Activated CD8-positive, alpha-beta memory T cell treated with anti-CD3 and anti-CD28 coated beads, Interleukin-2, amount 50 U/mL, for 24 hours (primary cell): ENCODE results near the gene LTK.
"Not testable (repeated sequence)": the region's sequence is repeated elsewhere in the genome, so short reads cannot be mapped to it uniquely, and the experiment has no call there.

ENCODE experiments used
- DNase-seq: peaks from one replicate; pipeline ENCODE4 v3.0.0-alpha.2; 2020; ENCODE audit errors: extremely low read depth

LTK gene

DNA sequence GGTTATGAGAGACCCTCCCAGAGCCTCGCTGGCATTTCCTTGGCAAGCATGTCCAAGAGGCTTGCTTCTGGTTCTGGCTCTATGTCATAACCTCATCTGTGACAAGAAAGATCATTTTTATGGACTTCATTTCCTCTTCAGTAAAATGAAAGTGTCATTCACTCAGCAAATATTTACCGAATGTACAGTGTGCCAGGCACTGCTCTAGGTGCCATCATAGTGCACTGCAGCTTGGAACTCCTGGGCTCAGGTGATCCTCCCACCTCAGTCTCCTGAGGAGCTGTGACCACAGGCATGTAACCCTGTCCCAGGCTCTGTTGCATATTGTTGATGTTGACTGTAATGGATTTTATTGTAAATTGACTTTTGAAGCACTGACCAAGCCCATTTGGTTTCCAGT is 38.7 kb downstream of the LTK start:
- DNase-seq, result no peak

DNA sequence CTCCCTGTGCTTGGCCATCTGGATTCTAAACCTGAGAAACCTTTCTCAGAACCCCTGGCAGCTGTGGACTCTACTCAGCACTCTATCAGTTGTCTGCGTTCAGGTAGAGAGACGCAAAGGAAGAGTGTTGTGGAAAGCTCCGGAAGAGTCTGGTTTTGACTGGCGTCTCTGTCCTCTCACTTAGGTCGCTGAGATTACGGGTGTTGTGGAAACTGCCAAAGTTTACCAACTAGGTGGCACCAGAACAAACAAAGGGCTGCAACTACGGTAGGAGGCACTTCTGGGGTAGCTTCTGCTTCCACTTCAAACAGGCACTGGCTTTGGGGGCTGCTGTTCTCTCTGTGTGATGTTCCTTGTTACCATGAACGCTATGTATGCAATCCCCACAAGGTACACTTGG is 39.2 kb downstream of the LTK start:
- DNase-seq, result no peak

DNA sequence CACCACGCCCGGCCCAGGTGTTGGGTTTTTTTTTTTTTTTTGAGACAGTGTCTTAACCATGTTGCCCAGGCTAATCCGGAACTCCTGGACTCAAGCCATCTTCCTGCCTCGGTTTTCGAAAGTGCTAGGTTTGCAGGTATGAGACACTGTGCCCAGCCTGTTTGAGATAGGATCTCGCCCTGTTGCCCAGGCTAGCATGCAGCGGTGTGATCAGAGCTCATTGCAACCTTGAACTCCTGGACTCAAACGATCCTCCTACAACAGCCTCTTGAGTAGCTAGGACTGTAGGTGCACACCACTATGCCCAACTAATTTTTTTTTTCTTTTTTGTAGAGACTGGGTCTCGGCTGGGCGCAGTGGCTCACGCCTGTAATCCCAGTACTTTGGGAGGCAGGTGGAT is 40.2 kb downstream of the LTK start:
- no peak for DNase-seq

DNA sequence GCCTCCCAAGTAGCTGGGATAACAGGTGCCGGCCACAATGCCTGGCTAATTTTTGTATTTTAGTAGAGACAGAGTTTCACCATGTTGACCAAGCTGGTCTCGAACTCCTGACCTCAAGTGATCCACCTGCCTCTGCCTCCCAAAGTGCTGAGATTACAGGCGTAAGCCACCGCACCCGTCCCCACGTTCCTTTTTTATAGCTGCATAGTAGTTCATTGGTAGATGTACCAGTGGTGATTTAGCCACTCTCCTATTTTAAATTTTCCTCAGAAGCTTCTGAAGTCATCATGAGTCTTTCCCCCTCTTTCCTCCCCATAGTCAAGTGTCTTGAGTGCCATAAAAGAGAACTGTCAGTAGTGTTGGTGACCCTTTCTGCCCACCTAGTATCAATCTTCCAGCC is 44.0 kb downstream of the LTK start:
- DNase-seq, result not testable (repeated sequence)

DNA sequence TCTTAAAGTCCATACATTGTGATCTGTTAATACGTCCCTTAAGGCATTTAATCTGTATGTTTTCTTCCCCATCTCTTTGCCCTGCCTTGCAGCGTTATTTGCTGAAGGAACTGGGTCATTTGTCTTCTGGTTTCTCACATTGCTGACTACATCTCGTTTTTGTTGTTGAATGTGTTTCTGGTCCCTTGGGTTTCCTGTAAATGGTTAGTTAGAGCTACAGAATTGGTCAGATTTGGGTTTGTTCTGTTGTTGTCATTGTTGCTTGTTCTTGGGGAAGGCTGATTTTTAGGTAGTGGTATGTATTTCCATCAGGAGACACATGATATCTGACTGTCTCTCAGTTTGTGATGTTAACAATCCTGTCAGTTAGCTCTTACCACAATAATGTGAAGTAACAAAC is 46.9 kb downstream of the LTK start:
- DNase-seq, result no peak

DNA sequence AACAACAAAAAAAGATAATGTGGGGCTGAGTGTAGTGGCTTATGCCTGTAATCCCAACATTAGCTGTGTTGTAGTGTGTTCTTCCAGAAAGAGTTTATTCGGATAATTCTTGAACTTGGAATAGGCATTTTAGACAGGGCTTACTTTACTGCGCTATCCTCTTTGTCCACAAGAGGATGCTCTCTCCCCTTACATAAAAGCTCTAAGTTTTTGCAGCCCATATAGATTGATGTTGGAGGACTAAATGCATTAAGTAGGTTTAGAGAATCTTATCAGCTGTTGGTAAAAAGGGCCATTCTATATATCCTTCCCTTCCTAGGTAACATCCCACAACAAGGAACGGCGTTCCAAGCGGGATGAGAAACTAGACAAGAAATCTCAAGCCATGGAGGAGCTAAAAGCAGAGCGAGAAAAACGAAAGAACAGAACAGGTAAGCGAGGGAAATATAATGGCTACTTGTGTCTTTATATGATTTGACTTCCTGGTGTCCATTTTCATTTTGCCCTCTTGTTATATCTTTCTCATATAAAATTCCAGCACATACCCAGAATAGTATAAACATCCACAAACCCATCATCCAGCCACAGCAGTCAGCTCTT is 47.7 kb downstream of the LTK start:
- no peak for DNase-seq

DNA sequence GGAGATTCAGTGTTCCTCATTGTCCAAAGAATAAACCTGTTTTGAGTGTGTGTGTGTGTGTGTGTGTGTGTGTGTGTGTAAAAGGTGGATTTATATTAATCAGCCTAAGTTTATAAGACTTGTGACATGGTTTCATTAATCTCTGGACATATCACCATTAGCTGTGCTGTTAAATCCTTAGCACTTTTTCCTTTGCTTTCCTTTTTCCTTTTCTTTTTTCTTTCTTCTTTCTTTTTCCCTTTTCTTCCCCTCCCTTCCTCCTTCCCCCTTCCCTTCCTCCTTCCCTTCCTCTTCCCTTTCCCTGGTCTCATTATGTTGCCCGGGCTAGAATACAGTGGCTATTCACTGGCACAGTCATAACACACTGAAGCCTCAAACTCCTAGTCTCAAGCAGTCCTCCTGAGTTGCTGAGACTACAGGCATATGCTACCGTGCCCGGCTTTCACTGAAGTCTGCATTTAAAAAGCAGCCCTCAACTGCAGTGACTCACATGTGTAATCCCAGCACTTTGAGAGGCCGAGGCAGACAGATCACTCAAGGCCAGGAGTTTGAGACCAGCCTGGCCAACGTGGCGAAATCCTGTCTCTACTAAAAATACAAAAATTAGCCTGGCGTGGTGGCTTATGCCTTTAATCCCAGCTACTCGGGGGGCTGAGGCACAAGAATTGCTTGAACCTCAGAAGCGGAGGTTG is 48.6 kb downstream of the LTK start:
- no peak for DNase-seq

DNA sequence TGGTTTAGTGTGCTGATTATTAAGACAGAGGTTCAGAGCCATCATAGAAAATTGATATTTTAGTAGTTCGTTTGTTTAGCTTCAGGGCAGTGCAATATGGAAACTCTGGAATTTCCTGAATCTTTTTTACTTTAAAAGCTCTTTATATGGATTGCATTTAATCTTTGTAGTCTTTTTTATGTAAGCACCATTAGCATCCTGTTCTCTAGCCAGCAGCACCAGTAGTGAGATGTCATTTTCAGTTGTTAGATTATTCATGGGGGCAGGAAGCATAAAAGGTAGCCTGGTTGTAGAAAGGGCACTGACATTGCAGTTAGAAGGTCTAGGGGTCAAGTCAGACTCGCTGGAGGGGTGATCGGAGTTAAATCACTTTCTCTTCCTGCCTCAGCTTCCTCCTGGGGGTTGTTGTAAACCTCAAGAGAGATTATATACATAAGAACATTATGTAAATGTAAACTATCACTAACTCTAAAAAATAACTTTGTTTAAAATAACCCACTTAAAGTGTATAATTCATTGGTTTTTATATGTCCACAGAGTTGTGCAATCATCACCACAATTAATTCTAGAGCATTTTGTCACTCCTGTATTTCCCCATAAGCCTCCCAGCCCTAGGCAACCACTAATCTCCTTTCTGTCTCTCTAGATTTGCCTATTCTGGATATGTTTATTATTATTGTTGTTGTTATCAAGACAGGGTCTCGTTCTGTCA is 51.4 kb downstream of the LTK start:
- no peak for DNase-seq
